ENCODE results near the gene CNTN6. TPM values are rescaled to one million over a fixed set of nuclear protein-coding genes. Genes with fewer than 3 reads are reported as not detected.

CNTN6 gene
- total RNA-seq, 1 experiment from 2014 or later, result not detected

- ATAC-seq (no peak), DNase-seq (ENCODE audit: low read depth, low spot score) (no peak)
These were observed 104.2 kb downstream of the CNTN6 start for GRCh38 chr3:1197051-1197450.

GRCh38 chr3:1200371-1200770 is 107.5 kb downstream of the CNTN6 start:
- ATAC-seq (no peak), DNase-seq (ENCODE audit: low read depth, low spot score) (no peak)
- Histone ChIP-seq H3K4me2 (ENCODE audit: low read length) (no peak overlapping the region), H3K9ac (ENCODE audit: low read length) (no peak overlapping the region), H3K9me2 (ENCODE audit: insufficient read depth) (no peaks in the 10 kb centered on the region), H3K27ac (ENCODE audit: low read depth, low read length) (no peak overlapping the region), H3K79me2 (ENCODE audit: insufficient read depth, low read length) (no peaks in the 10 kb centered on the region), H2AFZ (ENCODE audit: low read depth, low read length, poor library complexity, severe bottlenecking) (no peak overlapping the region), H3K27me3 (ENCODE audit: insufficient read depth, low read length) (no peaks in the 10 kb centered on the region), H3K9me3 (ENCODE audit: control insufficient read depth in 1 of 2, insufficient read depth in 1 of 2, low read depth in 1 of 2, low read length in 2 of 2) (peaks cover 0 to 5% of the 10 kb centered on the region in 2 experiments; a peak in 2 of 4 replicates), H3K36me3 (ENCODE audit: control insufficient read depth in 1 of 2, insufficient read depth in 2 of 2, low read length in 2 of 2) (no peaks in the 10 kb centered on the region), H3K4me1 (ENCODE audit: control insufficient read depth in 1 of 2, insufficient read depth in 2 of 2, low read length in 2 of 2) (no peaks in the 10 kb centered on the region), H3K4me3 (replicated peaks in 1 of 2; ENCODE audit: low read depth in 1 of 2, low read length in 2 of 2) (no peak overlapping the region), H4K20me1 (ENCODE audit: insufficient read depth) (no peaks in the 10 kb centered on the region)
- TF ChIP-seq YY1 (IDR thresholded peaks at IDR 0.05; ENCODE audit: extremely low read depth, insufficient replicate concordance, low read depth, low read length) (no peak), CTCF (IDR thresholded peaks at IDR 0.05 in 2 of 3, conservative IDR thresholded peaks at IDR 0.05 in 1 of 3; ENCODE audit: borderline replicate concordance in 1 of 3, insufficient read depth in 1 of 3, low read depth in 2 of 3, low read length in 2 of 3) (no peak), ZFX (IDR thresholded peaks at IDR 0.05) (no peak), MAX (IDR thresholded peaks at IDR 0.05) (no peak), ATF3 (IDR thresholded peaks at IDR 0.05) (no peak), EZH2 (IDR thresholded peaks at IDR 0.05) (no peak), SP1 (IDR thresholded peaks at IDR 0.05; ENCODE audit: low read depth) (no peak), CBX3 (IDR thresholded peaks at IDR 0.05; ENCODE audit: low read depth) (no peak), SRF (IDR thresholded peaks at IDR 0.05; ENCODE audit: low read depth) (no peak)
- BruUV-seq (replicated peaks), result no TSS peak
- POLR2A ChIA-PET, result no interaction called here
- RAD21 ChIA-PET (ENCODE audit: low non-redundant PET in 1 of 2, low total read pairs in 2 of 2, uncharacterized antibody in 2 of 2, unreplicated experiment in 2 of 2), result no interaction called here
- intact Hi-C loops (cut with micrococcal nuclease), result no loop called here
- CTCF ChIA-PET, result no interaction called here

More at GRCh38 chr3:1197051-1197450, 104.2 kb downstream of the CNTN6 start:
- Histone ChIP-seq H3K9me2 (ENCODE audit: insufficient read depth) (no peaks in the 10 kb centered on the region), H3K9me3 (ENCODE audit: control insufficient read depth in 1 of 2, insufficient read depth in 1 of 2, low read depth in 1 of 2, low read length in 2 of 2) (peaks cover 6 to 13% of the 10 kb centered on the region in 2 experiments; a peak in 2 of 4 replicates), H3K4me3 (replicated peaks in 1 of 2; ENCODE audit: low read depth in 1 of 2, low read length in 2 of 2) (no peak overlapping the region), H3K9ac (ENCODE audit: low read length) (no peak overlapping the region), H3K36me3 (ENCODE audit: control insufficient read depth in 1 of 2, insufficient read depth in 2 of 2, low read length in 2 of 2) (no peaks in the 10 kb centered on the region), H3K79me2 (ENCODE audit: insufficient read depth, low read length) (no peaks in the 10 kb centered on the region), H3K27me3 (ENCODE audit: insufficient read depth, low read length) (no peaks in the 10 kb centered on the region), H3K4me2 (ENCODE audit: low read length) (no peak overlapping the region), H3K4me1 (ENCODE audit: control insufficient read depth in 1 of 2, insufficient read depth in 2 of 2, low read length in 2 of 2) (no peaks in the 10 kb centered on the region), H4K20me1 (ENCODE audit: insufficient read depth) (no peaks in the 10 kb centered on the region), H3K27ac (ENCODE audit: low read depth, low read length) (no peak overlapping the region), H2AFZ (ENCODE audit: low read depth, low read length, poor library complexity, severe bottlenecking) (no peak overlapping the region)
- intact Hi-C loops (cut with micrococcal nuclease), result no loop called here
- BruUV-seq (replicated peaks), result no TSS peak
- ChIA-PET CTCF (no interaction called here), POLR2A (no interaction called here), RAD21 (ENCODE audit: low non-redundant PET in 1 of 2, low total read pairs in 2 of 2, uncharacterized antibody in 2 of 2, unreplicated experiment in 2 of 2) (no interaction called here)
- TF ChIP-seq ZFX (IDR thresholded peaks at IDR 0.05) (no peak), SP1 (IDR thresholded peaks at IDR 0.05; ENCODE audit: low read depth) (no peak), JUND (IDR thresholded peaks at IDR 0.05) (no peak), POLR2A (IDR thresholded peaks at IDR 0.05; ENCODE audit: borderline replicate concordance, extremely low read depth, insufficient read depth, insufficient read length) (no peak), CBX3 (IDR thresholded peaks at IDR 0.05; ENCODE audit: low read depth) (no peak)

All from HCT116 (cell line).